Thymus (tissue), 11 donors: ENCODE results near the gene MYLK4. TPM values are rescaled to one million over a fixed set of nuclear protein-coding genes. Genes with fewer than 3 reads are reported as not detected.

ENCODE experiments used
- DNase-seq, 9 donors: peaks; one replicate each; pipeline ENCODE4 v3.0.0-alpha.2; 2013; ENCODE audit warnings: low spot score in 9 of 9, low read depth in 6 of 9, missing footprints in 1 of 9
- H3K27ac ChIP-seq, 2 donors: one replicate each; pipeline ENCODE4 v1.5.1; 2013; ENCODE audit warnings: control low read depth in 1 of 2, low read depth in 1 of 2, low read length in 1 of 2, mild to moderate bottlenecking in 1 of 2, moderate library complexity in 1 of 2
- H3K27me3 ChIP-seq, 2 donors: one replicate each; pipeline ENCODE4 v1.5.1; 2013; ENCODE audit warnings: low read length in 1 of 2; ENCODE audit not compliant: control insufficient read depth in 2 of 2, insufficient read depth in 1 of 2
- H3K36me3 ChIP-seq, 2 donors: one replicate each; pipeline ENCODE4 v1.5.1; 2013; ENCODE audit warnings: low read length in 1 of 2, mild to moderate bottlenecking in 1 of 2, moderate library complexity in 1 of 2; ENCODE audit not compliant: control insufficient read depth in 2 of 2, insufficient read depth in 2 of 2
- H3K4me1 ChIP-seq, 2 donors: one replicate each; pipeline ENCODE4 v1.5.1; 2013; ENCODE audit warnings: low read length in 2 of 2; ENCODE audit not compliant: control insufficient read depth in 2 of 2, insufficient read depth in 2 of 2
- H3K4me3 ChIP-seq, 2 donors: one replicate each; pipeline ENCODE4 v1.5.1; 2013; ENCODE audit warnings: low read length in 2 of 2, control low read depth in 1 of 2, mild to moderate bottlenecking in 1 of 2
- H3K9me3 ChIP-seq, 2 donors: one replicate each; pipeline ENCODE4 v1.5.1; 2013; ENCODE audit warnings: low read length in 1 of 2, mild to moderate bottlenecking in 1 of 2; ENCODE audit not compliant: control insufficient read depth in 2 of 2, insufficient read depth in 1 of 2
- WGBS: extraction: QIAGEN DNeasy Blood & Tissue Kit; methylation state at CpG from one replicate; pipeline ENCODE4 v1.1.7; 2013; 5-methylcytosine and 5-hydroxymethylcytosine counted together
- polyA plus RNA-seq: library from polyadenylated mRNA; stranded (reverse); fragments of 200-250 nt; gene quantifications from one replicate; pipeline ENCODE4 v1.2.3, GENCODE V29; 2013
- total RNA-seq: library from RNA; stranded (reverse); fragments of 120-200 nt; gene quantifications from one replicate; pipeline ENCODE4 v1.2.4, GENCODE V29; 2013
- donor health status: healthy.

Gene MYLK4
- total and polyA plus RNA-seq, 2 donors, result 0.42 to 0.52 TPM

DNA sequence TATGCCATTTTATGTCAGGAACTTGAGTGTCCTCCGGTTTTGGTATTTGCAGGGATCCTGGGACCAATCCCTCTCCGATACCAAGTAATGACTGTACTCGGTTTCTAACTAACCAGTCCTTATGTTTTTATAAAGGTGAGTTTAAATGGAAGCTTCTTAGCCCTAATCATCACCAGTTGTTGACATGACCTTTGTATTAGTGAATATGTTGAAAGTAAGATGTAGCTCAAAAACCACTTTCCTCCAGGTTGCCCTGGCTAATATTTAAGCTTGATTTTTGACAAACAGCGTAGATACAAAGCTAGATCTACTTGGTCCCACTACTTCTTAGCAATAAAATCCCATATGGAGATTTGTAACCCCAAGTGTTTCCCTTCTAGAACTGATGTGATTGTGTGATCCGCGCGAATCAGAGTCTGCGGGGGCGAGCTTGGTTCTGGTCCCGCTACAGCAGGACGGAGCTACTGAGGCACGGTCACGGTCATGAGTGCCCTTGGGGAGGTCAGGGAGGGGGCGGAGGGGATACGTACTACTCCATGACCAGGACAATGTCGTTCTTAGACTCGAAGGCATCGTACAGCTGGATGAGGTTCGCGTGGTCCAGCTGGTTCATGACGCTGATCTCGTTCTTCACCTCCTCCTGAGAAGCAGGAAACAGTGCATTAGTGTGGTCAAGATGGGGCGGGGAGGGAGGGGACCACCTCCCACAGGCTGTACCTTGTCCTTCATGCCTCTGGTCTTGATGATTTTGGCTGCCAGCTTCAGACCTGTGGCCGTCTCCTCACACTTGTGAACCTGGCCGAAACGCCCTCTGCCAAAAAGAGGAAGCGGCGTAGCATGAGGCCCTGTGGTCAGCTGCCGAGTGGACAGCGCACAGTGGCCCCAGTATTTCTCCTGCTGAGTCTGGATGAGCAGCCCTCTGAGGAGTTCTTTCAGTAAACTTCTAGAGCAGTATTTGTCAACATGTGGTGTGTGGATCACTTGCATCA is 65.7 kb downstream of the MYLK4 start:
- Histone ChIP-seq H3K36me3 (no peaks in the 10 kb centered on the region), H3K4me1 (no peaks in the 10 kb centered on the region), H3K9me3 (no peaks in the 10 kb centered on the region), H3K27me3 (no peaks in the 10 kb centered on the region), H3K4me3 (no peak overlapping the region), H3K27ac (no peak overlapping the region)
- WGBS, result 98% methylated on average over 30 of the region's 30 CpGs
- no peak for DNase-seq

- H3K27me3 ChIP-seq, result no peaks in the 10 kb centered on the region
- no peak overlapping the region for H3K4me3 ChIP-seq
- no peak for DNase-seq
- WGBS, result 93% methylated on average over 18 of the region's 18 CpGs
- no peaks in the 10 kb centered on the region for H3K36me3 ChIP-seq
- H3K27ac ChIP-seq, result no peak overlapping the region
- no peaks in the 10 kb centered on the region for H3K4me1 ChIP-seq
- no peaks in the 10 kb centered on the region for H3K9me3 ChIP-seq
These were observed 66.5 kb downstream of the MYLK4 start for GRCh38 chr6:2684103-2684749.

GRCh38 chr6:2680264-2680922 is 70.3 kb downstream of the MYLK4 start:
- Histone ChIP-seq H3K9me3 (no peaks in the 10 kb centered on the region), H3K36me3 (no peaks in the 10 kb centered on the region), H3K27me3 (no peaks in the 10 kb centered on the region), H3K27ac (no peak overlapping the region), H3K4me1 (no peaks in the 10 kb centered on the region), H3K4me3 (no peak overlapping the region)
- WGBS, result 95% methylated on average over 15 of the region's 15 CpGs
- DNase-seq, result no peak

DNA sequence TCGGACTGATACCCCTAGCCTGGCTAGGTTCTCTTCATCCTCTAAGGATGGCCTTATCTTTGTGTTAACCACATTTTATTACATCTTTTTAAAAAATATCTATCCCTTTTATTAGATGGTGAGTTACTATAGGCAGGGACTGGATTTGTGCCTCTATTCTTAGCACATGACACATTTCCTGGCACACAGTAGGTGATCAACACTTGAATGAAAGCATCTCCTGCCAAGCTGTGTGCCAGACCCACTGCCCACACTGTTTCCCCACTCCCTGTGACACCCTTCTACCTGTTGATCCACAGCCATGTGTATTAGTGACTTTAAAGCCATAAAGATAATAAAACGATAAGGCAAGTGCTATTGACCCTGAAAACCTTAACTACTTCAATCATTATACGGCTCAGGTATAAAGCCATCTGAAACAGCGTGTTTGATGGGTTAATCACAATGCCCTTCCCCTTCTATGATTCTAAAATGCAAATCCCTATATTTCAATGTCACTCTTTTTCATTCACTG is 73.6 kb downstream of the MYLK4 start:
- Histone ChIP-seq H3K9me3 (no peaks in the 10 kb centered on the region), H3K36me3 (no peaks in the 10 kb centered on the region), H3K4me1 (no peaks in the 10 kb centered on the region), H3K27ac (no peak overlapping the region), H3K27me3 (no peaks in the 10 kb centered on the region), H3K4me3 (no peak overlapping the region)
- 97% methylated on average over 4 of the region's 4 CpGs for WGBS
- no peak for DNase-seq

- no peak for DNase-seq
- H3K4me1 ChIP-seq, result no peaks in the 10 kb centered on the region
- no peak overlapping the region for H3K27ac ChIP-seq
- no peaks in the 10 kb centered on the region for H3K36me3 ChIP-seq
- H3K27me3 ChIP-seq, result no peaks in the 10 kb centered on the region
- H3K4me3 ChIP-seq, result no peak overlapping the region
- 96% methylated on average over 2 of the region's 2 CpGs for WGBS
- no peaks in the 10 kb centered on the region for H3K9me3 ChIP-seq
These were observed 74.7 kb downstream of the MYLK4 start for GRCh38 chr6:2676048-2676447.

DNA sequence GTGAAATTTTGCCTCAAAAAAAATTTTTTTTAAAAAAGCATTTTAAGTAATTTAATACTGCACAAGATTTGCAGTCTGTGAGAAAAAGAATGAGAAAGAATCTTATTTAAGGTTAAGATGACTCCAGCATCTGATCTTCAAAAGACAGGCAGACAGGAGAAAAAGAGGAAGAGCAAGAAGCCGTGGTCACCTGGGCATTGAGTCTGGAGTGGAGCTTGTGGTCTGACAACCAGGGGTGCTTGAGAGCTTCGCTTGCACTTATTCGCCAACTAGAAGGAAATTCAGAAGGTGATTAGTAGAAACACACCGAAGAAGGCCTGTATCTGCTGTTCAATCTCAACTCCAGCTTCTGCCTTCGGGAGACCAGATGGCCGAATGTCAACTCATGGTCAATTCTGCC is 75.9 kb downstream of the MYLK4 start:
- H3K4me1 ChIP-seq, result no peaks in the 10 kb centered on the region
- H3K27me3 ChIP-seq, result no peaks in the 10 kb centered on the region
- no peaks in the 10 kb centered on the region for H3K9me3 ChIP-seq
- WGBS, result 55% methylated on average over 6 of the region's 6 CpGs
- no peak overlapping the region for H3K4me3 ChIP-seq
- no peak overlapping the region for H3K27ac ChIP-seq
- no peaks in the 10 kb centered on the region for H3K36me3 ChIP-seq
- DNase-seq, result no peak

DNA sequence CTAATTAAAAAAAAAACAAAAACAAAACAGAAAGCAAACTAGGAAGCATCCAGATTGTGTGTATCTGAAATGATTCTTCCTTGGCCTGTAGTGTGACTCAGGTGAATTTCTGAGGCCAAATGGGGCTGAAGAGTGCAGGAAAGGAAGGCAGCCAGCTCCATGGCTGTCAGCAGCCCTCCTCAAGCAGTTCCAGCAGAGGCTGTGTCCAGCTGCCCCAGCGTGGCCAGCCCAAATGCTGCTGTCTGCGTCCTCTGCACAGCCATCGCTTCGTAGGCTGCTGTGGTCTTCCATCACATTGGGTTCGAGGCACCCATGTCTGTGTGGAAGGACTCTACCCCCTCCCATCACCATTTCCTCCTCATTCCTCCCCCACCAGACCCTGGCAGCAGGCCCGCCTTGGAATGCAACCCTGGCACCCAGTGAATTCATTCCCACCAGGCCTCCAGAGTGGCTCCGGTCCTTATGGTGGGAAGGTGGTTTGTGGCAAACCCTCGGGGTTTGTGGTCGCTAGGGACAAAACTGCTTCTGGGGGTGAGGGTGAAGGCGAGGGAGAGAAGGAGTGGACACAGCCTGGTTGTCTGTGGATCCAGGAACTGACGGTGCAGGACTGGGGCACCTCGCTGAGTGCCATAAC is 81.5 kb downstream of the MYLK4 start:
- no peak for DNase-seq
- 94% methylated on average over 12 of the region's 12 CpGs for WGBS
- Histone ChIP-seq H3K36me3 (no peaks in the 10 kb centered on the region), H3K27ac (no peak overlapping the region), H3K4me1 (no peaks in the 10 kb centered on the region), H3K4me3 (no peak overlapping the region), H3K27me3 (no peaks in the 10 kb centered on the region), H3K9me3 (no peaks in the 10 kb centered on the region)

- no peak for DNase-seq
- Histone ChIP-seq H3K36me3 (no peaks in the 10 kb centered on the region), H3K27ac (no peak overlapping the region), H3K9me3 (no peaks in the 10 kb centered on the region), H3K27me3 (no peaks in the 10 kb centered on the region), H3K4me1 (no peaks in the 10 kb centered on the region), H3K4me3 (no peak overlapping the region)
- 94% methylated on average over 7 of the region's 7 CpGs for WGBS
These were observed 83.1 kb downstream of the MYLK4 start for GRCh38 chr6:2667617-2668016.
